SIG-M5 treated with dmso at 0.1 percent for 504 hours (cell line): ENCODE measurements around the gene FREM1.
A peak's percentile ranks its signal among the peaks of the same experiment; 100 is the strongest.

Experiments
- DNase-seq: peaks from one replicate; lab custom pipeline; 2025; ENCODE audit not compliant: unreplicated experiment; lab: John Stamatoyannopoulos, UW

FREM1 gene

GRCh38 chr9:14870090-14870489 is 40.1 kb downstream of the FREM1 start:
- DNase-seq, result no peak

GRCh38 chr9:14869671-14870070 is 40.6 kb downstream of the FREM1 start:
- no peak for DNase-seq

- no peak for DNase-seq
Measured at GRCh38 chr9:14868772-14869583, 41.2 kb downstream of the FREM1 start.

- DNase-seq, result no peak
Measured at GRCh38 chr9:14868418-14868771, 41.8 kb downstream of the FREM1 start.

- no peak for DNase-seq
Measured at GRCh38 chr9:14866200-14866749, 44.0 kb downstream of the FREM1 start.

DNA sequence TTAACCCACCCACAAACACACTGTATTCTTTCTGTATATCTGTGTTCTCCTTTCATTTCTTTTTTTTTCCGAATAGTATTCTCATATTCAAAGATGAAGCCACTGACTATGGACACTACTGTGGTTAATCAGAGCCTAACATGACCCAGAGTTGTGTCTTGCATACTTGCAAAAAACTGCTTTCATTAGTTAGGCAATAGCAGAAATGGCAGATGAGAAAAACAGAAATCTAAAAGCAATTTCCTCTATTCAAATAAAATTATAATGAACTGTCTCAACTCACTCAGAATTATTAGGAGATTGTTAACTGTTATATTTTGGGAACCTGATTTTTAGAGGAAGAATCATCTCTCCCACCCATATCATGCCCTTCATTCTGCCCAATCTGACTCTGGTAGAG is 45.9 kb downstream of the FREM1 start:
- DNase-seq, result no peak

DNA sequence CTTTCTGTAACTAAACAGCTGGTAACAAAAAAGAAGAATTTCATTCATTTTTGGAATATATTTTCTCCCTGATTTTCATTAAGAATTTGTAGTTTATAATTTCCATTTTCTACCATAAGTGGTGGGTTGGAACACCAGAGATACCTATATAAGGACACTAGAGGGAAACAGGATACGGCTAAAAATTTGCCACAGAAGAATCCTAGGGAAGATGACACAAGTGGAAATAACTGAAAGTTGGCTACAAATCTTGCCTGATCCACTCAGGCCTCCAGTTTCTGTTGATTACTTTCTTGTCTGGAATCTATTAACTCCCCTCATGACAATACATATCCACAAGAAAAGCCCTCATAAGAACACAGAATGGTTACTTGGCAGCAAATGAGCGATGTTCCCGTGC is 46.8 kb downstream of the FREM1 start:
- DNase-seq, result no peak

DNA sequence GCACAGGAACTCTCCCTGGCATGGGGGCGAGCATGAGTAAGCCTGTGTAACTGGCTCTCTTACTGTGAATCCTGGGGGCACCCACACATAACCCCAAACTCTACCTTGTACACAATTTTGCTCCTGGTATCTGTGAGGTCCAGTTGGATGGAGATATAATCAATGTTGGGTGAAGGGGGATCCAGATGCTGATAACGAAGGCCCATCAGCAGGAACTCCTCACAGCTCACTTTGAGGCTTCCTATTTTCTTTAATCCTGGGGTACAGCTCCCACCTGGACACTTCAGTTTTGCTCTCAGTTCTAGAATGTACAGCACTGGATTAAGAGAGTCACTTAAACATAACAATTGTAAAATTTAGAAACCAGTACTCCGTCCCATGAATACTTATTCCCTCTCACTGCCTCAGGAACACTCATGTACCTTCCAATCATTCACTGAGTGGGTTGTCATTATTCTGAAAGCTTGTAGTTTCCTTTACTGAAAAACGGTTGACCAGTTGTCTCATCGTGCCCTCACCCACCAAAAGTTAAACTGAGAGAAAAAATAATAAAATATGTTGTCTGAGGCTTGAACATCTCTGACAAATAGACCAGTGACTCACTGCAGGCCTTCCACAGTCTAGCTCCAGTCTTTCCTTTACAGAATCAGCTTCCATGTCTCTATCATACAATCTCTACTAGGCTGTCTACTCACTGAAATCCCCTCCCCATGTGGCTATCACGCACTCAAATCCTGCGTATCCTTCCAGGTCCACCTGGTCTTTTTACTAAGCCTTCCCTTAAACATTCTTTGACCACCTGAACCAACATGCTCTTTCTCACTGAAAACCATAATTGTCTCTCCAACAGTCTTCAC is 52.6 kb downstream of the FREM1 start:
- DNase-seq, result no peak

DNA sequence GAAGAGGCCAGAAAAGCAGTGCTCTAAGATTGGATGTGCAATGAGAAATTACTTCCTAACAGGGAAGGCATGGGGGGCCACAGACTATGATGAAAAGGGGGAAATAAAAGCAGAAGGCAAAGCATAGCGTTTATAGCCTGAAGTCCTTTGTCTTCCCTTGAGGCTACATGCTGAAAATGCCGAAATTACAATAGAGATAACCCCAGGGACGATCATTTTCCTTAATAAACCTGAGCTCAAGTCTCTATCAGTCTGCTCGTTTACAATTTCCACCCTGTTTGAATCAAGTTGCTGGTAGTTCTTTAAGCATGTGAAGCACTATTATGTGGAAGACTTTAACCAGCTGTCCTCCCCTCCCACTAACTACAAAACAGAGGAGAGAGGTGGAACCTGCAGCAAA is 60.4 kb downstream of the FREM1 start:
- no peak for DNase-seq

DNA sequence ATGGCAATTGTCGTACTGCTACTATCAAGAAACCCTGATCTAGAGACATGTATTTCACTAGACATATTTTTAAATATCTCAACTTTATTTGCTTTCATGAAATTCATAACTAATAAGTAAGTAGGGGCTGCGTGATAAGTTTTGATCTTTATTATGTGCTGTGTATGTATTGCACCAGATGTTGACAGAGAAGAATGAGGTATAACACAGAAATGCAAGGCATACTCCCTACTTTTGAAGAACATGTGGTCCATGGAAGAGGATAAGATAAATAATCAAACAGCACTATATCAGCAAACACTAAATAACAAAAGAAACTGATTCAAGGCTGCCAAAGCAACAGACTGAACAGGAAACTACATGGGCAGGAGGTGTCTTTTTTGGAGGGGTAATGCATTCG is 60.9 kb downstream of the FREM1 start:
- DNase-seq, result no peak

GRCh38 chr9:14846871-14847311 is 63.3 kb downstream of the FREM1 start:
- DNase-seq, result peak; percentile 2

- DNase-seq, result no peak
Measured at GRCh38 chr9:14843163-14843562, 67.1 kb downstream of the FREM1 start.

DNA sequence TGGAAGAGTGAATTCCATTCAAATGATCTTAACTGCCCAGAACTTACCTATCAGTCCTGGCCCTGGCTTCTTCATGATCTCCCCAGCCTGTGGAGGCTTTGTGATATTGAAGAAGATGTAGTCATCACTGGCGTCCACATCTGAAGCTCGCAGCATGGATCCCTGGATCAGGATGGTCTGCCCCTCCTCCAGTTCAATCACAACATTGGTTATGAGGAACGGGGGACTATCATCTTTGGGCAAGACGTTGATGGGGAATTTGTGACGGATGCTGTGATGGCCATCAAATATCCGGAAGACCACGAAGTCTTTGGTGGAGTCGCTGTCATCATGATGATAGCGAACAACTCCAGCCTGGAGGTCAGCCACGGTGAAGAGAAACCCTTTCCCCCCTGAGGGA is 68.0 kb downstream of the FREM1 start:
- DNase-seq, result no peak

DNA sequence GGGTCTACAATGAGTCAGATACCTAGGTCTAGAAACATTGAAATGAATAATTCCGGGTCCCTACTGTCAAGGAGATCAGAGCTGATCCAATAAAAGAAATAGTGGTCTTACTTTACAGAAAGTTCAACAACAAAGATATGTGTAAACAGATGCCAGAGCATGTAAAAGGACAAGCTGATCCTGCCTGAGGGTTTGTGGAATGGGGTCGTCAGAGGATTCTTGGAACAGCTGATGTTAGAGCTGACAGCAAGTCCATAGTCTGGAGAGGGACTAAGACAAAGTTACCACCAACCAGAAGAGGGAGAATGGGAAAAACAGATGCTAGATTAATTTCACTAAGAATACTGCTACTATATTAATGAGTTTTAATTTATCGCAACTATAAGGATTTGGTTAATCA is 71.5 kb downstream of the FREM1 start:
- no peak for DNase-seq

DNA sequence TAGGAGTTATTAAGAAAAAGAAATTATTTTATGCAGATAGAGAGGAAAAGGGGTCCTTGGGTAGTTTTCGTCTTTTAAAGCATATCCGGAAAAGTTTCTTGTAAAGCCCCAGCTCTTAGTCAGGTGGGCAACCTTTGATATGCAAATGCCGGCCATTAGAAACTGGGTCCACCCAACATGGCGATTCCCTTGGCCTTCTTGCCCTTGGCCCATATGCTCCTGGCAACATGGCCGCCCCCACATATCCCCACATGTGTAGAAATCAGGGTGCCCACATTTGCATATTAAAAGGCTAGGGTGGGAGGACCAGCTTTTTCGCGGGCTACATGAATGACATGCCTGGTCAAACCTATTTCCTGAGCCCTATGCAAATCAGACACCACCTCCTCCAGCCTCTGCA is 73.3 kb downstream of the FREM1 start:
- DNase-seq, result no peak

- no peak for DNase-seq
Measured at GRCh38 chr9:14831661-14832060, 78.6 kb downstream of the FREM1 start.

DNA sequence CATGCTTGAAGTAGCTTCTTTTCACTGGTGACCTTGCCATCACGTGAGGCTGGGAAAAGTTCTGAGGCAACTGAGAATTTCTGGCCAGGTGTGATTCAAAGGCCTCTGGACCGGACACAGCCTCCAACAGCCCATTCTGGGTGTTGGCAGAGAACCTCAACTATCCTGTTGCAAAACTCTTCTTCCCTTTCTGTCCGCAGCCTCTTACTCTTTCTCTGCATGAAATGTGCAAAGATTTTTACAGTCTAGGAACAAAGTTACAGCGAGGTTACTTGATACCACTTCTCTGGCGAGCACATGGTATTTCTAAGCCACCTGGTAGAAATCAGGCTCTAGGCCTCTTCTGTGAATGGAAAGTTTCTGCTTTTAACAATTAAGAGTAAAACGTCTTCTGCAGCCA is 79.2 kb downstream of the FREM1 start:
- no peak for DNase-seq

DNA sequence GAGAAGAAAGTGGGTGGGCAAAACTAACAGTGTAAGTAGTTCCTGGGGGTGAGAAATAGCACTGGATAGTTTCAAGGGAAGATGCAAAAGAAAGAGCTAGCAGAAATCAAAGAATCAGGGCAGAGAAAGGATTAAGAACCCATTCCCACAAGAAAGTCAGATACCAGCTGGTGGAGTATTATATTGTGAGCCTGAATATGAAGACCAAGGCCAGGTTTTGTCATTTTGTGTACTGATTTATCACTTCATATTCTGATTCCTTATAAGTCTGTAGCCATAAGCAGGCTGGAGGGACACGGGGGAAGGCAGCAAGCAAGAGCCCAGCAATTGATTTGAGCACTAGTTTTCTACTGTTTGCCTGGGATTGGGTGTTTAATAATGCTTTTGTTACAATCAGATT is 80.2 kb downstream of the FREM1 start:
- DNase-seq, result no peak

- no peak for DNase-seq
Measured at GRCh38 chr9:14829204-14829603, 81.0 kb downstream of the FREM1 start.

GRCh38 chr9:14827805-14828204 is 82.4 kb downstream of the FREM1 start:
- DNase-seq, result no peak

DNA sequence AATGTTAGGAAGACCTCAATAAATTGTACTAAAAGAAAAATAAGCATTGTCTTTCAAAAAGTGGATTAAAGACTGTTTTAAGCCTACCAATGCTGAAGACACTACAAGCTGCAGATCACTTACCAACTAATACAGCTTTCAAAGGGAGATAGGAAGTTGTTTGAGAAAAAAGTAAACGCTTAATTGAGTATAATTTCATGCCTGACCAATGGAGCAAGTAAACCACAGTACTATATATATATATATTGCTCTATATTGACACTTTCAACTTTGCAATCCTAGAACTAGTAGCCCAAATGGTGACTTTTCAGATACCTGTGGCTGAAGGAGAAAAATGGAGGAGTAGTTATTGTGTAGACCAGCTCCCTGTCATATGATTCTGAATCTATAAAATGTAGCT is 85.7 kb downstream of the FREM1 start:
- no peak for DNase-seq

GRCh38 chr9:14823800-14824199 is 86.4 kb downstream of the FREM1 start:
- no peak for DNase-seq
